Thymus (tissue), 11 donors: Measurements from ENCODE around the gene MYO1E. TPM values are rescaled to one million over a fixed set of nuclear protein-coding genes. Genes with fewer than 3 reads are reported as not detected.

Experiments
- DNase-seq, 9 donors: peaks; one replicate each; pipeline ENCODE4 v3.0.0-alpha.2; 2013; ENCODE audit warnings: low spot score in 9 of 9, low read depth in 6 of 9, missing footprints in 1 of 9
- H3K27ac ChIP-seq, 2 donors: one replicate each; pipeline ENCODE4 v1.5.1; 2013; ENCODE audit warnings: control low read depth in 1 of 2, low read depth in 1 of 2, low read length in 1 of 2, mild to moderate bottlenecking in 1 of 2, moderate library complexity in 1 of 2
- H3K27me3 ChIP-seq, 2 donors: one replicate each; pipeline ENCODE4 v1.5.1; 2013; ENCODE audit warnings: low read length in 1 of 2; ENCODE audit not compliant: control insufficient read depth in 2 of 2, insufficient read depth in 1 of 2
- H3K36me3 ChIP-seq, 2 donors: one replicate each; pipeline ENCODE4 v1.5.1; 2013; ENCODE audit warnings: low read length in 1 of 2, mild to moderate bottlenecking in 1 of 2, moderate library complexity in 1 of 2; ENCODE audit not compliant: control insufficient read depth in 2 of 2, insufficient read depth in 2 of 2
- H3K4me1 ChIP-seq, 2 donors: one replicate each; pipeline ENCODE4 v1.5.1; 2013; ENCODE audit warnings: low read length in 2 of 2; ENCODE audit not compliant: control insufficient read depth in 2 of 2, insufficient read depth in 2 of 2
- H3K4me3 ChIP-seq, 2 donors: one replicate each; pipeline ENCODE4 v1.5.1; 2013; ENCODE audit warnings: low read length in 2 of 2, control low read depth in 1 of 2, mild to moderate bottlenecking in 1 of 2
- H3K9me3 ChIP-seq, 2 donors: one replicate each; pipeline ENCODE4 v1.5.1; 2013; ENCODE audit warnings: low read length in 1 of 2, mild to moderate bottlenecking in 1 of 2; ENCODE audit not compliant: control insufficient read depth in 2 of 2, insufficient read depth in 1 of 2
- WGBS: extraction: QIAGEN DNeasy Blood & Tissue Kit; methylation state at CpG from one replicate; pipeline ENCODE4 v1.1.7; 2013; 5-methylcytosine and 5-hydroxymethylcytosine counted together
- polyA plus RNA-seq: library from polyadenylated mRNA; stranded (reverse); fragments of 200-250 nt; gene quantifications from one replicate; pipeline ENCODE4 v1.2.3, GENCODE V29; 2013
- total RNA-seq: library from RNA; stranded (reverse); fragments of 120-200 nt; gene quantifications from one replicate; pipeline ENCODE4 v1.2.4, GENCODE V29; 2013
- donor health status: healthy.

The MYO1E gene
- total and polyA plus RNA-seq, 2 donors = 15.5 to 59.8 TPM

GRCh38 chr15:59247364-59247763 is 125.3 kb downstream of the MYO1E start:
- H3K9me3 ChIP-seq = no peaks in the 10 kb centered on the region
- H3K27ac ChIP-seq = no peak overlapping the region
- no peaks in the 10 kb centered on the region for H3K4me1 ChIP-seq
- 8% methylated on average over 2 of the region's 2 CpGs for WGBS
- no peaks in the 10 kb centered on the region for H3K27me3 ChIP-seq
- H3K4me3 ChIP-seq = no peak overlapping the region
- H3K36me3 ChIP-seq = no peaks in the 10 kb centered on the region
- DNase-seq = peak in 8 of 9 donors; percentile 3 to 54 (median 16)

GRCh38 chr15:59245559-59245958 is 127.1 kb downstream of the MYO1E start:
- Histone ChIP-seq H3K27ac (no peak overlapping the region), H3K9me3 (no peaks in the 10 kb centered on the region), H3K4me1 (no peaks in the 10 kb centered on the region), H3K4me3 (no peak overlapping the region), H3K27me3 (no peaks in the 10 kb centered on the region), H3K36me3 (no peaks in the 10 kb centered on the region)
- DNase-seq = no peak
- WGBS = 94% methylated on average over 2 of the region's 2 CpGs

GRCh38 chr15:59244337-59244736 is 128.3 kb downstream of the MYO1E start:
- no peak overlapping the region for H3K27ac ChIP-seq
- no peaks in the 10 kb centered on the region for H3K4me1 ChIP-seq
- H3K27me3 ChIP-seq = no peaks in the 10 kb centered on the region
- no peak overlapping the region for H3K4me3 ChIP-seq
- no peaks in the 10 kb centered on the region for H3K9me3 ChIP-seq
- WGBS = 98% methylated on average over 3 of the region's 3 CpGs
- no peak for DNase-seq
- no peaks in the 10 kb centered on the region for H3K36me3 ChIP-seq

- no peak for DNase-seq
- H3K27ac ChIP-seq = no peak overlapping the region
- no peak overlapping the region for H3K4me3 ChIP-seq
- no peaks in the 10 kb centered on the region for H3K9me3 ChIP-seq
- H3K36me3 ChIP-seq = no peaks in the 10 kb centered on the region
- whole genome bisulfite sequencing = 95% methylated on average over 5 of the region's 5 CpGs
- H3K4me1 ChIP-seq = no peaks in the 10 kb centered on the region
- no peaks in the 10 kb centered on the region for H3K27me3 ChIP-seq
Observed at GRCh38 chr15:59243622-59244021, 129.0 kb downstream of the MYO1E start.

- H3K9me3 ChIP-seq = no peaks in the 10 kb centered on the region
- no peaks in the 10 kb centered on the region for H3K27me3 ChIP-seq
- WGBS = 93% methylated on average over 2 of the region's 2 CpGs
- H3K36me3 ChIP-seq = no peaks in the 10 kb centered on the region
- no peak for DNase-seq
- no peak overlapping the region for H3K27ac ChIP-seq
- no peak overlapping the region for H3K4me3 ChIP-seq
- no peaks in the 10 kb centered on the region for H3K4me1 ChIP-seq
Observed at GRCh38 chr15:59242649-59243048, 130.0 kb downstream of the MYO1E start.

GRCh38 chr15:59240036-59240435 is 132.6 kb downstream of the MYO1E start:
- WGBS = 87% methylated on average over 5 of the region's 5 CpGs
- H3K4me1 ChIP-seq = no peaks in the 10 kb centered on the region
- H3K36me3 ChIP-seq = no peaks in the 10 kb centered on the region
- H3K4me3 ChIP-seq = no peak overlapping the region
- H3K27me3 ChIP-seq = no peaks in the 10 kb centered on the region
- no peaks in the 10 kb centered on the region for H3K9me3 ChIP-seq
- no peak for DNase-seq
- H3K27ac ChIP-seq = no peak overlapping the region

GRCh38 chr15:59237924-59238331 is 134.7 kb downstream of the MYO1E start:
- no peak overlapping the region for H3K4me3 ChIP-seq
- H3K4me1 ChIP-seq = no peaks in the 10 kb centered on the region
- H3K9me3 ChIP-seq = no peaks in the 10 kb centered on the region
- no peaks in the 10 kb centered on the region for H3K36me3 ChIP-seq
- H3K27ac ChIP-seq = no peak overlapping the region
- no peak for DNase-seq
- WGBS = 97% methylated on average over 5 of the region's 5 CpGs
- no peaks in the 10 kb centered on the region for H3K27me3 ChIP-seq

- Histone ChIP-seq H3K4me1 (no peaks in the 10 kb centered on the region), H3K27ac (no peak overlapping the region), H3K27me3 (no peaks in the 10 kb centered on the region), H3K9me3 (no peaks in the 10 kb centered on the region), H3K36me3 (no peaks in the 10 kb centered on the region), H3K4me3 (no peak overlapping the region)
- WGBS = 81% methylated on average over 8 of the region's 8 CpGs
- no peak for DNase-seq
Observed at GRCh38 chr15:59237119-59237855, 135.4 kb downstream of the MYO1E start.

- Histone ChIP-seq H3K4me1 (no peaks in the 10 kb centered on the region), H3K27me3 (no peaks in the 10 kb centered on the region), H3K4me3 (no peak overlapping the region), H3K27ac (no peak overlapping the region), H3K36me3 (no peaks in the 10 kb centered on the region), H3K9me3 (no peaks in the 10 kb centered on the region)
- 97% methylated on average over 1 of the region's 1 CpG for WGBS
- DNase-seq = no peak
Observed at GRCh38 chr15:59236394-59236793, 136.3 kb downstream of the MYO1E start.
